H1 (cell line): ENCODE results near the gene CENPP. TPM values are rescaled to one million over a fixed set of nuclear protein-coding genes. Genes with fewer than 3 reads are reported as not detected.

Experiments used
- CBX5 ChIP-seq: fragments of 300-800, 300-1000 bp; sonication (generic); IDR thresholded peaks from 2 replicates; pipeline ENCODE4 v1.7.1; 2016; ENCODE audit warnings: antibody characterized with exemption, low read length, low read depth
- FOSL1 ChIP-seq: IDR thresholded peaks from 2 replicates; pipeline ENCODE4 v1.6.1; 2011; ENCODE audit warnings: mild to moderate bottlenecking, low read depth, low read length, moderate library complexity; ENCODE audit not compliant: insufficient read depth
- KDM1A ChIP-seq: fragments of 200-600, 300-600 bp; sonication (generic); IDR thresholded peaks from 2 replicates; pipeline ENCODE4 v1.7.1; 2016; ENCODE audit warnings: mild to moderate bottlenecking, low read length, borderline replicate concordance
- KDM4A ChIP-seq: IDR thresholded peaks from one replicate; pipeline ENCODE4 v1.7.1; 2012; ENCODE audit warnings: low read depth, mild to moderate bottlenecking, moderate library complexity, low read length, inconsistent platforms; ENCODE audit not compliant: severe bottlenecking
- POLR2AphosphoS5 ChIP-seq: IDR thresholded peaks from 2 replicates; pipeline ENCODE4 v1.6.1; 2011; ENCODE audit warnings: low read depth, low read length
- SIN3A ChIP-seq, 2 experiments: IDR thresholded peaks in 1 of 2; conservative IDR thresholded peaks in 1 of 2; 2 replicates each; pipeline ENCODE4 v1.6.1; 2011 to 2012; ENCODE audit warnings: low read length in 2 of 2, improper control_type of control experiment in 1 of 2, low read depth in 1 of 2, mild to moderate bottlenecking in 1 of 2
- TBP ChIP-seq: IDR thresholded peaks from 2 replicates; pipeline ENCODE4 v1.6.1; 2011; ENCODE audit warnings: low read depth, low read length, improper control_type of control experiment
- polyA plus RNA-seq, 7 experiments: library from polyadenylated mRNA; depleted of rRNA in 3 of 7; stranded (reverse) in 5 of 7; unstranded in 2 of 7; fragments of >200 nt in 5 of 7; fragments of 200-250 nt in 2 of 7; gene quantifications; 1 replicate in 5 of 7; 2 replicates in 1 of 7; 4 replicates in 1 of 7; pipeline versions ENCODE4 v1.2.1 to v1.2.3, GENCODE V29; 2011 to 2013; ENCODE audit warnings: missing spikeins in 2 of 7, mixed read lengths in 2 of 7
- total RNA-seq: library from RNA; stranded (reverse); fragmentation: NEBNext Ultra II Directional; extraction: Animal tissue kit (Norgen Biotek cat#: 25700); gene quantifications from 2 replicates; pipeline ENCODE4 v1.2.1, GENCODE V29; 2021
- TF ChIP-seq, protein P1 (sequence below): fragments of 300-600 bp; sonication (generic); IDR thresholded peaks from 2 replicates; pipeline ENCODE4 v1.7.1; 2012; ENCODE audit warnings: low read length, moderate library complexity, mild to moderate bottlenecking, inconsistent platforms; ENCODE audit not compliant: insufficient replicate concordance

Gene CENPP
- total and polyA plus RNA-seq, 2 of the 8 experiments (the other 6 are each of a cell fraction or from before 2014, with no cell fraction given) = 2.7 to 10.8 TPM

DNA sequence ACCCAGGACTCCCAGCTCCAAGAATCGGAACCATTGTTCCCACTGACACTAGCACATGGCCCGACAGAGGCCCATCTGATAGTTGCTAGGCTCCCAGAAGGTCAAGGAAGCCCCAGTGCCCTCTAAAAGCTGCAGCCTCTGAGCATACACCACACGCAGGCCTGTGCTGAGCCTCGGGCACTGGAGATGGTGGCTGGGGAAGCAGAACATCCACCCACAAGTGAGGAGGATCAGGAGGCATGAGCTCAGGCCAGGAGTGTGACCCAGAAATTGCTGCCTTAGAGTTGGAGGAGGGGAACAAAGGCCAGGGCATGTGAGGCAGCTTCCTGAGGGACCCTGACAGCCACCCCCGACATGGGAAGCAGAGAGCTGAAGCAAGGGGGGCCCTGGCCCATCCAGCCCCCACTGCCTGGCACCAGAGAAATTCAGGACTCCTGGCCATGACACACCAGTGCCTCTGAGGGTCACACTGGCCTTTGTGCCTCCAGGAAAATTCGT lies 322.8 kb downstream of the CENPP start (continued):
- TF ChIP-seq, protein P1, sequence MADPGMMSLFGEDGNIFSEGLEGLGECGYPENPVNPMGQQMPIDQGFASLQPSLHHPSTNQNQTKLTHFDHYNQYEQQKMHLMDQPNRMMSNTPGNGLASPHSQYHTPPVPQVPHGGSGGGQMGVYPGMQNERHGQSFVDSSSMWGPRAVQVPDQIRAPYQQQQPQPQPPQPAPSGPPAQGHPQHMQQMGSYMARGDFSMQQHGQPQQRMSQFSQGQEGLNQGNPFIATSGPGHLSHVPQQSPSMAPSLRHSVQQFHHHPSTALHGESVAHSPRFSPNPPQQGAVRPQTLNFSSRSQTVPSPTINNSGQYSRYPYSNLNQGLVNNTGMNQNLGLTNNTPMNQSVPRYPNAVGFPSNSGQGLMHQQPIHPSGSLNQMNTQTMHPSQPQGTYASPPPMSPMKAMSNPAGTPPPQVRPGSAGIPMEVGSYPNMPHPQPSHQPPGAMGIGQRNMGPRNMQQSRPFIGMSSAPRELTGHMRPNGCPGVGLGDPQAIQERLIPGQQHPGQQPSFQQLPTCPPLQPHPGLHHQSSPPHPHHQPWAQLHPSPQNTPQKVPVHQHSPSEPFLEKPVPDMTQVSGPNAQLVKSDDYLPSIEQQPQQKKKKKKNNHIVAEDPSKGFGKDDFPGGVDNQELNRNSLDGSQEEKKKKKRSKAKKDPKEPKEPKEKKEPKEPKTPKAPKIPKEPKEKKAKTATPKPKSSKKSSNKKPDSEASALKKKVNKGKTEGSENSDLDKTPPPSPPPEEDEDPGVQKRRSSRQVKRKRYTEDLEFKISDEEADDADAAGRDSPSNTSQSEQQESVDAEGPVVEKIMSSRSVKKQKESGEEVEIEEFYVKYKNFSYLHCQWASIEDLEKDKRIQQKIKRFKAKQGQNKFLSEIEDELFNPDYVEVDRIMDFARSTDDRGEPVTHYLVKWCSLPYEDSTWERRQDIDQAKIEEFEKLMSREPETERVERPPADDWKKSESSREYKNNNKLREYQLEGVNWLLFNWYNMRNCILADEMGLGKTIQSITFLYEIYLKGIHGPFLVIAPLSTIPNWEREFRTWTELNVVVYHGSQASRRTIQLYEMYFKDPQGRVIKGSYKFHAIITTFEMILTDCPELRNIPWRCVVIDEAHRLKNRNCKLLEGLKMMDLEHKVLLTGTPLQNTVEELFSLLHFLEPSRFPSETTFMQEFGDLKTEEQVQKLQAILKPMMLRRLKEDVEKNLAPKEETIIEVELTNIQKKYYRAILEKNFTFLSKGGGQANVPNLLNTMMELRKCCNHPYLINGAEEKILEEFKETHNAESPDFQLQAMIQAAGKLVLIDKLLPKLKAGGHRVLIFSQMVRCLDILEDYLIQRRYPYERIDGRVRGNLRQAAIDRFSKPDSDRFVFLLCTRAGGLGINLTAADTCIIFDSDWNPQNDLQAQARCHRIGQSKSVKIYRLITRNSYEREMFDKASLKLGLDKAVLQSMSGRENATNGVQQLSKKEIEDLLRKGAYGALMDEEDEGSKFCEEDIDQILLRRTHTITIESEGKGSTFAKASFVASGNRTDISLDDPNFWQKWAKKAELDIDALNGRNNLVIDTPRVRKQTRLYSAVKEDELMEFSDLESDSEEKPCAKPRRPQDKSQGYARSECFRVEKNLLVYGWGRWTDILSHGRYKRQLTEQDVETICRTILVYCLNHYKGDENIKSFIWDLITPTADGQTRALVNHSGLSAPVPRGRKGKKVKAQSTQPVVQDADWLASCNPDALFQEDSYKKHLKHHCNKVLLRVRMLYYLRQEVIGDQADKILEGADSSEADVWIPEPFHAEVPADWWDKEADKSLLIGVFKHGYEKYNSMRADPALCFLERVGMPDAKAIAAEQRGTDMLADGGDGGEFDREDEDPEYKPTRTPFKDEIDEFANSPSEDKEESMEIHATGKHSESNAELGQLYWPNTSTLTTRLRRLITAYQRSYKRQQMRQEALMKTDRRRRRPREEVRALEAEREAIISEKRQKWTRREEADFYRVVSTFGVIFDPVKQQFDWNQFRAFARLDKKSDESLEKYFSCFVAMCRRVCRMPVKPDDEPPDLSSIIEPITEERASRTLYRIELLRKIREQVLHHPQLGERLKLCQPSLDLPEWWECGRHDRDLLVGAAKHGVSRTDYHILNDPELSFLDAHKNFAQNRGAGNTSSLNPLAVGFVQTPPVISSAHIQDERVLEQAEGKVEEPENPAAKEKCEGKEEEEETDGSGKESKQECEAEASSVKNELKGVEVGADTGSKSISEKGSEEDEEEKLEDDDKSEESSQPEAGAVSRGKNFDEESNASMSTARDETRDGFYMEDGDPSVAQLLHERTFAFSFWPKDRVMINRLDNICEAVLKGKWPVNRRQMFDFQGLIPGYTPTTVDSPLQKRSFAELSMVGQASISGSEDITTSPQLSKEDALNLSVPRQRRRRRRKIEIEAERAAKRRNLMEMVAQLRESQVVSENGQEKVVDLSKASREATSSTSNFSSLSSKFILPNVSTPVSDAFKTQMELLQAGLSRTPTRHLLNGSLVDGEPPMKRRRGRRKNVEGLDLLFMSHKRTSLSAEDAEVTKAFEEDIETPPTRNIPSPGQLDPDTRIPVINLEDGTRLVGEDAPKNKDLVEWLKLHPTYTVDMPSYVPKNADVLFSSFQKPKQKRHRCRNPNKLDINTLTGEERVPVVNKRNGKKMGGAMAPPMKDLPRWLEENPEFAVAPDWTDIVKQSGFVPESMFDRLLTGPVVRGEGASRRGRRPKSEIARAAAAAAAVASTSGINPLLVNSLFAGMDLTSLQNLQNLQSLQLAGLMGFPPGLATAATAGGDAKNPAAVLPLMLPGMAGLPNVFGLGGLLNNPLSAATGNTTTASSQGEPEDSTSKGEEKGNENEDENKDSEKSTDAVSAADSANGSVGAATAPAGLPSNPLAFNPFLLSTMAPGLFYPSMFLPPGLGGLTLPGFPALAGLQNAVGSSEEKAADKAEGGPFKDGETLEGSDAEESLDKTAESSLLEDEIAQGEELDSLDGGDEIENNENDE = no peak
- TF ChIP-seq KDM1A (no peak), CBX5 (no peak), FOSL1 (no peak), KDM4A (no peak), POLR2AphosphoS5 (no peak), TBP (no peak), SIN3A (conservative IDR thresholded peaks at IDR 0.05 in 1 of 2, IDR thresholded peaks at IDR 0.05 in 1 of 2; ENCODE audit: low read depth in 1 of 2, low read length in 2 of 2) (no peak)
